8988T (cell line): ENCODE results near the gene OR8B3.
"Not testable (repeated sequence)": the region's sequence is repeated elsewhere in the genome, so short reads cannot be mapped to it uniquely, and the experiment has no call there.

Experiments
- DNase-seq: peaks from one replicate; pipeline ENCODE4 v3.0.0; 2011

The OR8B3 gene, protein sequence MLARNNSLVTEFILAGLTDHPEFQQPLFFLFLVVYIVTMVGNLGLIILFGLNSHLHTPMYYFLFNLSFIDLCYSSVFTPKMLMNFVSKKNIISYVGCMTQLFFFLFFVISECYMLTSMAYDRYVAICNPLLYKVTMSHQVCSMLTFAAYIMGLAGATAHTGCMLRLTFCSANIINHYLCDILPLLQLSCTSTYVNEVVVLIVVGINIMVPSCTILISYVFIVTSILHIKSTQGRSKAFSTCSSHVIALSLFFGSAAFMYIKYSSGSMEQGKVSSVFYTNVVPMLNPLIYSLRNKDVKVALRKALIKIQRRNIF

DNA sequence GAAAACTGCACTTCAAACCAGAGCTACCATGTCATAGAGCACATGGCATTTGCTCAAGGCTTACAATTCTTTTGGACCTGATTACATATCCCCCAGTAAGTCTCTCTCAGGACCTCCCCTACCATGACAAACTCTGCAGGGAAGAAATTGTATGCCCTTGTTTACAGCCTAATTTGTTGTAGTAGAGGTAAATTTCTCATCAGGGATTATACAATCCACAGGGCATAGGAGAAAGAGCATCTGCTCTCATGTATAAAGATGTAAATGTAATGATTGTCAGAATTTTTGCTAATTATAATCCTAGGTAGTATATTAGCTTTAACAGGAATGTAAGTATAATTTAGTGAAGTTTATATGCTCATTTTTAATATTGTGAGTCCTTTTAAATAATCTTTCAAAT, at the start of gene OR8B3:
TSS of gene OR8B3 (minus strand) at position 101 of the 400 bp plus-strand sequence. CDS start 1,673 bp downstream, outside the sequence.
- no peak for DNase-seq

DNA sequence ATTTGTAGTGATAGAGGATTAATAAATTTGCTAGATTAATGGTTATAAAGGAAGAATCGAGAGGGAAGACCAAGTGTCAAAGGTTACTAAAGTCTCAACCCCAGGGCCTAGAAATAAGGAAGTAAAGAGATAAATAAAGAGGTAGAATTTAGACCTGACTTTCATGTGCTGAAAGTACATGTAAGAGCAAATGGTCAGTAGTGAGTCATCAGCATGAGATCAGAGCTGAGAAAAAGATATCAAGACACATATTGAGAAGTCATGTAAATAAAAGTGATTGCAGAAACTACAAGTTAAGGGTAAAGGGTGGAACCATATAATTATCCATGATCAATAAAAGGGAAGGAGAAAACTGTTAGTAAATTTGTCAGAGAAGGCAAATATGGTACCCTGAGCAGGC, 48.1 kb upstream of the OR8B3 start:
- DNase-seq: no peak

DNA sequence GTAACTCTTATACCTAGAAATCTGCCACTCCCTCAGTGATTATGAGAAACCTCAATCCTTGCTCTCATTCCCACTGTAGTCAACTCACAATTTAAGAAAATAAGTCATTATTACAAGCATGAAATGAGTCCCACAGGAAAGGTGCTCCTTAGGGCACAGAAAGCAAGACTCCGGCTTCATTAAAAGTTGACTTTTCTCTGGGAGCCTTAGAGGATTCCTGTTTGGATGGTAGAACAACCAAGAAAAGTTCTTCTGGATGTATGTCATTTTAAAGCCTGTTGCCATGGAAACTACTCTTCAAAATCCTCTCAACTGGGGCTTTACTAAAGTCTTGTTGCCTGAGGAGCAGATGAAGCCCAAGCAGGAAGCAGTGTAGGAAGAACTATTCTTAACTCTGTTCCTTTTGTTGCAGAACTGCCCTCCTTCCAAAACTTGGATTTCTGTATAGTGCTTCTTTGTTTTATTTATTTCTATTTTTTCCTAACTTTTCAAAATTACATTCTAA, 46.9 kb upstream of the OR8B3 start, which contains the start of gene OR8B8:
TSS of gene OR8B8 (minus strand) at position 51 of the 505 bp plus-strand sequence. CDS start 4,611 bp downstream, outside the sequence.
- DNase-seq: no peak

DNA sequence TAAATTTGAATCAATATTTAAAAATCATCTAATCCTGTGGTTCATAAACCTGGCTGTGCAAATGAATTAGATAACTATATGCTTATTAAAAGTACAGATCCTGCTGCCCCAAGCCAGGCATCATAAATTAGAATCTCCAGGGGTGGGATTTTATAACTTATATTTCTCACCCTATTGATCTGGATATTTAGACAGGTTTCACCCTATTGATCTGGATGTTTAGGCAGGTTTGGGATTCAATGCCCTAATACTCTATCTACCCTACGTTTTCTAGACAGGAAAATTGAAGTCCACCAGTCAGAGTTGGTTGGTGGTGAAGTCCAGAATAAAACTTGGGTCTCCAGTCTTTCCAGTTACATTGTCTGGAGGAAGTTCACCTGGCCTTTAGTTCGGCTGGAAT, 44.0 kb upstream of the OR8B3 start:
- DNase-seq: no peak

DNA sequence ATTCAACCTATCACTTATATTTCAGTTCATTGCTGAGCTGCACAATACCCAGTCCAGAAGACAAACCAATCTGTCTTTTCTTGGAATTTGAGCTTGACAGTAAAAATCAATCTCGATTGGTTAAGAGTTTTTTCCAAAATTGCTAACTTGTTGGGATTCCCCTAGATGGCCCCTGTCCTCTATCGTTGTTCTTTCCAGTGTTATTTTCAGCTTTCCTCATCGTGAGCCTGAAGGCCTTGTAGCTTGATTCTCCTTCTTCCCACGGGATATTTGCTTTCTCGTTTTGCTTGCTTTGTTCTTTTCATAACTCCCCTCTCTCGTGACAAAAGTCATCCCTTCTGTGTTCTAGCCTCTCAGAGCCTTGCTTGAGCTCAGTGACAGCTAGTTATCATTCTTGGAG, 43.6 kb upstream of the OR8B3 start:
- no peak for DNase-seq

DNA sequence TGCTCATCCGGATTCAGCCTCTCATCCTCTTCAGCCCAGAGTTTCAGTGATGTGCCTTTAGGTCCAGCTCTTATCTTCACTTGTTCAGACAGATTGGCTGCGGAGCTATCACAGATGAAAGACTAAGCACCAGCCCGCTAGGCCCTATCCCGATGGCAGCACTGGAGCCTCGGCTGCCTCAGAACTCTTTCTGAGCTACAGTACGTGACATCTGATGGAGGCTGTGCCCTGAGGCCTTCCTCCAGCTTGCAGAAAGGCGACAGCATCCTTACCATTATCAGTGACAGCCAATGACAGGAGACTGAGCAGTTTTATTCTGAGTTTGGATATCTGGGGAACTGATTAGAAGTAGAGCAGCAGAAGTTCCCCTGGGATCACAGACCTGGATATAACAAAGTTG, 42.7 kb upstream of the OR8B3 start:
- no peak for DNase-seq

DNA sequence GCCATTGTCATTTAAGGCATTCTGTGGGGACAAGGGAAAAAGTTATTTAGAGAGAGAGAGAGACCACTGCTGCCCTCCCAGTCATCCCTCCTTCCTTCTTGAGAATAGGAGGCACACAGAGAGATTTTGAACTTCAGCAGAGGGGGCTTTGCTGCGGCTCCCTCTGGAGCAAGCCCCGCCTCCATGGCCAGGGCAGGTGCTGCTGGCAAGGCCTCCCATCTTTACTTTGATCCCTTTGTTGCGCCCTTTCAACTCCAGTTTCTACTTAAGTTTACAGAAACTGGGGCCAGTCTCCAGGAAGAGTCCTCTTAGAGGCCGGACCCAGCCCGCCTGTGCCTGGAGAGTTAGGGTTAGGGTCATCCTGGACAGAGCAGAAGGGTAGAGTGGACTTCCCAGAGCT, 42.3 kb upstream of the OR8B3 start:
- no peak for DNase-seq

DNA sequence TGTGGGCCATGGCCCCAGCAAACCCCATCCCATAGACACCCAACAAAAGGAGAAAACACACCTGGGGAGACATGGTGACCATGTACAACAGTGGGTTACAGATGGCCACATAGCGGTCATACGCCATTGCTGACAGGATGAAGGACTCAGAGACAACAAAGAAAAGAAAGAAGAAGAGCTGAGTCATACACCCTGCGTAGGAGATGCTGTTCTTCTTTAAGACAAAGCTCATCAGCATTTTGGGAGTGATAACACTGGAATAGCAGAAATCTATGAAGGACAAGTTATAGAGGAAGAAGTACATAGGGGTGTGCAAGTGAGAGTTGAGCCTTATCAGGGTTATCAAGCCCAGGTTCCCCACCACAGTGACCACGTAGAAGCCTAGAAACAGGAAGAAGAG, 41.8 kb upstream of the OR8B3 start:
- DNase-seq: no peak

DNA sequence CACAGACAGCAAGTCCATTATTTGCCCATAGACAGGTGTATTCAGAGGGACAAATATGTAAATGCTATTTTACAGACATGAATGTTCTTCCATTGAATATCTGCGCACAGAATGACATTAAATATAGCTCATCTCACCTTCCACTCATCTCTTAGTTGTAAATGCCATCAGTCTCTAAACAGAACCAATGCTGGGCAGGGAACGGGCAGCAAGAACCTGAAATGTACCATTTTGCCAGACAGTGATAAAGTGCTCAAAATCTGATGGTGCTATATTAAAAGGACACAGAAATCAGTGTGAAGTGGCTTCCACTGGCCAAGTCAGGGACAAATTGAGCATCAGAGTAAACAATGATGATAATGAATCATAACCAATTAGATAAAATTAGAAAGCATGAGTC, 35.9 kb upstream of the OR8B3 start:
- DNase-seq: no peak

DNA sequence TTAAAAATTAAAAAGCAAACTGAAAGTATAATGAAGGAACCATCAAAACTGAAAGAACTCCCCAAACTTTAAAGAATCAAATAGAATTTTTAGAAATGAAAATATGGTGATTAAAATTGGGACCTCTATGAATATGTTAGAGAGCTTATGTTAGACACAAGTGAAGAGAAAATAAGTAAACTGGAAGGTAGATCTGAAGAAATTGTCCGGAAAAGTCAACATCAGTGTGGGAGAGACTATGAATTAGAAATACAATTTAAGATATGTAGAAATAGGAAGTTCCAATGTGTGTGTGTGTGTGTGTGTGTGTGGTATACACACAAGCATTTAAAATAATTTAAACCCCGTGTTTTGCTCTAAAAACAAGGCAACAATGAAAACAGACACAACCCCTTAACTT, 30.8 kb upstream of the OR8B3 start:
- no peak for DNase-seq

DNA sequence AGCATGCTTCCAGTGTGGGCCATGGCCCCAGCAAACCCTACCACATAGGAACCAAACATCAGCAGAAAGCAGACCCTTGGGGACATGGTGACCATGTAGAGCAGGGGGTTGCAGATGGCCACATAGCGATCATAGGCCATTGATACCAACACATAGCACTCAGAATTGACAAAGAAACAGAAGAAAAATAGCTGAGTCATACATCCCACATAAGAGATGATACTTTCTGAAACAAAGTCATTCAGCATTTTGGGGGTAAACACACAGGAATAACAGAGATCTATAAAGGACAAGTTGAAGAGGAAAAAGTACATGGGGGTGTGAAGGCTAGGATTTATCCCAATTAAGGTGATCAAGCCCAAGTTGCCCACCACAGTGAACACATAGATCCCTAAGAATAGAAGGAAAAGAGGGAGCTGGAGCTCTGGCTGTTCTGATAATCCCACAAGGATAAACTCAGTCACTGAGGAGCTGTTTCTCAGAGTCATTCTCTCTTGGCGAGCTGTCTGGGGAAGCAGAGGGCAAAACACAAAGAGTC, 25.6 kb upstream of the OR8B3 start, which contains the start of gene OR8B4:
TSS of gene OR8B4 (minus strand) at position 488 of the 538 bp plus-strand sequence. CDS start at position 488, 0 bp downstream.
- DNase-seq: no peak

DNA sequence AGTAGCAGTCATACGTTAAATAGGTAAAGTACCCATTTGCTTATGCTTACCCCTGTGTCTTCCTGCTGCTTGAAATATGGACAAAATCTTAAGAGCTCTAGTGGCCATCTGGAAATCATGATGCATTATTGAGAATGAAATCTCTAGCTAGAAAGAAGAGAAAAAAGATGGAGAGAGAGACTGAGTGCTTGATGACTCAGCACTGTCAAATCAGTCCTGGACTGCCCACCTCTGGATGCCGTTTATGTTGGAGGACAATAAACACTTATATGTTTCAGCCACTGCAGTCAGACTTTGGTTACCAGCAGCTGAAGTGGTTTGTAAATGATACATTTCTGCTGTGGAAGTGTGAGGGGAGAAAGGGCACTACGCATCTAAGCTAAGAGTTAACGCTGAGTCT, 22.2 kb upstream of the OR8B3 start:
- DNase-seq: no peak

DNA sequence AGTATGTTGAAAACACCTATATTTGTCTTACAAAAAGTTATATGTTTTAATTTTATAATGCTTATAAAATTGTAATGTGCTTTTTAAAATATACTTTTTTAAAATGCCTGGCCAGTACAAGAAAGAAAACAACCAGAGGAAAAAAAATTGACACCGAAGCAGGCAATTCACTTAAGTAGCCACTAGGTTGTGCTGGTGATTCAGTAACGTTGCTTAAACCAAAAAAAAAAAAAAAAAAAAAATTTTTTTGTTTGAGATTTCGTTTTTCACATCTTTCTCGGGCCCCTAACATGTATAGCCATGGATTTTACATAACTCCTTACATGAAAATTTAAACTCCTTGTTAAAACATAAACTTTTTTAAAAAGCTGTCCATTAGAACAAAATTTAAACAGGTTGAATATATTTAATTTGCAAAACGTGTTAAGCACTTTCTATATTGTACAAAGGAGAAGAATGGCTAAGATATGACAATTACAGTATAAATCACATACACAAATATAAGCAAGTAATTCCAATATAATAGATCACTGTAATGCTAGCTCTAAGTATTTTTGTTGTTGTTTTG, 16.6 kb upstream of the OR8B3 start:
- DNase-seq: no peak

DNA sequence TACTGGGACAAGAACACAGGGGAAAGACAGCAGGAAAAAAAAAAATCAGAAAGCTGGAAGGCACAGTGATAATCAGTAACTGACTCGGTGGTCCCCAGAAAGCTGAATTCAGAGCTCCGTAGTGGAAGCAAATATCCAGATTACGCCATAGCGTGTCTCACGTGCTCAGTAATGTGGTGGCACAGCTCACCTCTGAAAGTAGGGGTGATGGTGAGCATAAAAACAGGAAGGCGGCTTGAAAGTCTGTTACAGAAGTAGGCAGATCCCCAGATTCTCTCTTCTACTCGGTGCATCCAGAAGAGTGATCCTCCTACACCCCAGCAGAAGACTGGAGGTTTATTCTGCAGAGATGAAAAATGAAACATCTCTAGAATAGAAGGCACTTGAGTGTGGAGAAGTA, 11.1 kb upstream of the OR8B3 start:
- DNase-seq: no peak

DNA sequence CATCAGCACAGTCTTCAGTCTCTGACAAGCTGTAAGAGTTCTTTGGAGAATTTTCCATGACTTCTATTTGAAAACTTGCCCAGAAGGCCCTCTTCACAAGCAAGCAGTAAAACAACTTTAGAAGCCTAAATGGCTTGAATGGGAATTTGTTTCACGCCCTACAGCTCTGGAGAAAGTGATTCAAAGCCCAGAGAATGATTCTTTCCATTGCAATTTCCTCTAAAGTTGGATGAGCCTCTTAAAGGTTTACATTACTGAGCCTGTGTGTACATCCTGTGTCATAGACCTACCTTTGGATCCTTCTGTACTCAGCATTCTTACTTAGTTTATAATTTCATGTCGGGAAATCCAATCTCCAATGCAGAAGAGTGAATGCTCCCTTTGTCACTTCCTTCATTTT, 6.8 kb upstream of the OR8B3 start:
- DNase-seq: no peak

DNA sequence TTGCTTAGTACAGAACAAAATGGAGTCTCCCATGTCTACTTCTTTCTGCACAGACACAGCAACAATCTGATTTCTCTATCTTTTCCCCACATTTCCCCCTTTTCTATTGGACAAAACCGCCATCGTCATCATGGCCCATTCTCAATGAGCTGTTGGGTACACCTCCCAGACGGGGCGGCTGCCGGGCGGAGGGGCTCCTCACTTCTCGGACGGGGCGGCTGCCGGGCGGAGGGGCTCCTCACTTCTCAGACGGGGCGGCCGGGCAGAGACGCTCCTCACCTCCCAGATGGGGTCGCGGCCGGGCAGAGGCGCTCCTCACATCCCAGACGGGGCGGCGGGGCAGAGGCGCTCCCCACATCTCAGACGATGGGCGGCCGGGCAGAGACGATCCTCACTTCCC, 4.4 kb upstream of the OR8B3 start:
- not testable (repeated sequence) for DNase-seq

DNA sequence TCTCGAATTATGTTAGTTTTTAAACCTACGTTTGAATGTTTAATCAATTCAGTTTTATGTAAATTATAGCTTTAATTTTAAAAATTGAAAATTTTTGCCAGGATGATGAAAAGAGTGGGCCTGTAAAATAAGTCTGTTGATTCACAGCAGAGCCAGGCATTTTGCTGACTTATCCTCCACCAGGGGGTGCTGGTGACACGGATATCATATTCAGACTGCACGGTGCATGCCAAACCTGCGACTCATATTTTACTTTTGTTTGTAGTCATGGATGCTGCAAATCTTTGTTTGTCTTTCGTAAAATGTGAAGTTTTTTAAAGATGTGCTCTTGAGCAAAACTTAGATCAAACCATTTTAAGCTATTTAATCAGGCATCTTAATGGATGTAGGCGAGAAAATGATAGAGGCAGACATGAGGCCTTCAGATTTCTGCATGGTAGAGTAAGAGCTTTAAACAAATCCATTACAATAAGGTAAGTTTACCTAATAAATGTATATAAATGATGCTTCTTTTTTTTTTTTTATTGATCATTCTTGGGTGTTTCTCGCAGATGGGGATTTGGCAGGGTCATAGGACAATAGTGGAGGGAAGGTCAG, 3.6 kb upstream of the OR8B3 start:
- peak; percentile 31 for DNase-seq

DNA sequence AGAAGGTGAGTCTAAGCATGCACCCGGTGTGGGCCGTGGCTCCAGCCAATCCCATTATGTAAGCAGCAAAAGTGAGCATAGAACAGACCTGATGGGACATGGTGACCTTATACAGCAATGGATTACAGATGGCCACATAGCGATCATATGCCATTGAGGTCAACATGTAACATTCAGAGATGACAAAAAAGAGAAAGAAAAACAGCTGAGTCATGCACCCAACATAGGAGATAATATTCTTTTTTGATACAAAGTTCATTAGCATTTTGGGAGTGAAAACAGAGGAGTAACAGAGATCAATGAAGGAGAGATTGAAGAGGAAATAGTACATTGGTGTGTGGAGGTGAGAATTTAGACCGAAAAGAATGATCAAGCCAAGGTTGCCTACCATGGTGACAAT, 2.0 kb downstream of the OR8B3 start:
- not testable (repeated sequence) for DNase-seq

DNA sequence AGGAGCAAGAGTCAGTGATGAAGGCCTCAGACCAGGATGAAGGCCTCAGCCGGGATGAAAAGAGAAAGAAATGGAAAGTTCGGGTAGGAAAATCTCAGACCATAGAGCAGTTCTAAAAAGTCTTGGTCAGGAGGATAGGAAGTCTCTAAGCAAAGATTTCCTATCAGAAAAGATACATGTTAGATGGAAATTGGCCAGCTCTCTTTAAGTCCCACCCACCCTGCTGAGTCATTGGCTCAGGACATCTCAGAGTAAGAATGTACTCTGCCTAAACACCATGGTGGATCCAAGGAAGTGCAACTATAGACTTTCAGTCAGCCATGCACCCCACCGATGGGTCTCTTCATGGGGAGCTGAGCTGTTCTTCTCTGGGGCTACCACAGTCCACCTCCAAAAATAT, 4.4 kb downstream of the OR8B3 start:
- DNase-seq: no peak

DNA sequence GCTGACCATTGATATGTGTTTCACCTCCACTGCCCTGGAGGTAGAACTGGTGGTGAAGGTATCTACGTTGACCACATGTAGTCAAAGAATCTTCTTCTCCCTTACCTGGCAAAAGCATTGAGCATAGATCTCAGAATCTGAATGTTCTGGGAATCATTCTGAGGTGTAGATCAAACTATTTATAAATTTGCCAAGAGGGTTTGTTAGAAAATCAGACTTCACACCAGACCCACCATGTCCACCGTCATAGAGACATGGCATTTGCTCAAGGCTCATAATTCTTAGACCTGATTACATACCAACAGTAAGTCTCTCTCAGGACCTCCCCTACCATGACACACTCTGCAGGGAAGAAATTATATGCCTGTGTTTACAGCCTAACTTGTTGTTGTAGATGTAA, 14.4 kb downstream of the OR8B3 start, which contains the start of gene OR8B2:
TSS of gene OR8B2 (minus strand) at position 101 of the 400 bp plus-strand sequence. CDS start 1,156 bp downstream, outside the sequence.
- no peak for DNase-seq

DNA sequence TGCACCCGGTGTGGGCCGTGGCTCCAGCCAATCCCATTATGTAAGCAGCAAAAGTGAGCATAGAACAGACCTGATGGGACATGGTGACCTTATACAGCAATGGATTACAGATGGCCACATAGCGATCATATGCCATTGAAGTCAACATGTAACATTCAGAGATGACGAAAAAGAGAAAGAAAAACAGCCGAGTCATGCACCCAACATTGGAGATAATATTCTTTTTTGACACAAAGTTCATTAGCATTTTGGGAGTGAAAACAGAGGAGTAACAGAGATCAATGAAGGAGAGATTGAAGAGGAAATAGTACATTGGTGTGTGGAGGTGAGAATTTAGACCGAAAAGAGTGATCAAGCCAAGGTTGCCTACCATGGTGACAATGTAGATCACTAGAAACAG, 16.0 kb downstream of the OR8B3 start:
- DNase-seq: not testable (repeated sequence)

DNA sequence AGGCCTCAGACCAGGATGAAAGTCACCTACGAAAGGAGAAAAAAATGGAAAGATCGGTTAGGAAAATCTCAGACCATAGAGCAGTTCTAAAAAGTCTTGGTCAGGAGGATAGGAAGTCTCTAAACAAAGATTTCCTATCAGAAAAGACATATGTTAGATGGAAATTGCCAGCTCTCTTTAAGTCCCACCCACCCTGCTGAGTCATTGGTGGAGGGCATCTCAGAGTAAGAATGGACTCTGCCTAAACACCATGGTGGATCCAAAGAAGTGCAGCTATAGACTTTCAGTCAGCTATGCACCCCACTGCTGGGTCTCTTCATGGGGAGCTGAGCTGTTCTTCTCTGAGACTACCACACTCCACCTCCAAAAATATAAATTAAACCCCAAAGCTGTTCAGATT, 18.2 kb downstream of the OR8B3 start:
- no peak for DNase-seq

DNA sequence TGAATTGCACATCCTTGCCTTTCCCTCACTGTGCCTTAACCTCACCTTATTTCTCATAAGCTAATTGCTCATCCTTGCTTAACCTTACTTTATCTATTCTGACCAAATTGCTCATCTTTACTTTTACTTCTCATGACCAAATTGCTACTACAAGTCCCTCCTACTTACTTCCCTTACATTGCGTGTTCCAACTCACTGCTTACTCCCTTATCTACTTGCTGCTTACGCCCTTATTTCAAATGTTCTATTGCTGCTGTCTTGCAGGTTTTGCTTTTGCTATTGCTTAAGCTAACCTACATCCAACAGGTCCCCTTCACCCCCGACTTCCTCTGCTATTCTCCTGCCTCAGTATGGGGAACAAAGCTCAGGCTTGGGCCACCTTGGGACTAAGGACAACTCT, 22.5 kb downstream of the OR8B3 start:
- DNase-seq: no peak

DNA sequence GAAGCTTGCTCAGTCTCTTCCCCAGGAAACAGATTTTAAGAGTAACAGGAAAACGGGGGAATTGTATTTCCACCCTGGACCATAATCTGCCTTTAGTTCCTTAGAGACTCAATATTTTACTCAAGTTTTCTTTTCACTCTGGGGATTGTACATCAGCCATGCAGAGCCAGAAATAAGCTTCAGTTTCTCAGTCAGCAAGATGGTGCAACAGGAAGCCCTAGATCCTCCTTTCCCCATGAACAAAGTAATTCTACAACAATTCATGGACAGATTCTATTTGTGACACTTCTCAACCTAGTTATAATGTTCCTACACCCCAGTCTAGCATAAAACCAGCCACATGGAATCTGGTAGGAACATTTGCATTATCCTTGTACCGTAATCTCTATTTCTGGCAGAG, 39.3 kb downstream of the OR8B3 start:
- DNase-seq: no peak
